H9 (cell line): ENCODE results near the gene KATNIP. TPM values are rescaled to one million over a fixed set of nuclear protein-coding genes. Genes with fewer than 3 reads are reported as not detected.

Experiments
- DNase-seq: peaks from one replicate; pipeline ENCODE4 v3.0.0-alpha.2; 2017
- H2AFZ ChIP-seq: one replicate; pipeline ENCODE4 v1.6.1; 2013; ENCODE audit warnings: mild to moderate bottlenecking, low read length, control low read depth, moderate library complexity
- H2AK5ac ChIP-seq: 2 replicates; pipeline ENCODE4 v1.6.1; 2013; ENCODE audit warnings: low read length, control low read depth, mixed read lengths; ENCODE audit not compliant: insufficient read length
- H2BK120ac ChIP-seq: one replicate; pipeline ENCODE4 v1.6.1; 2013; ENCODE audit warnings: low read depth, mild to moderate bottlenecking, low read length, control low read depth, inconsistent platforms; ENCODE audit not compliant: poor library complexity, severe bottlenecking
- H2BK12ac ChIP-seq: 2 replicates; pipeline ENCODE4 v1.6.1; 2013; ENCODE audit warnings: low read length, control low read depth, mixed read lengths, low read depth; ENCODE audit not compliant: insufficient read length
- H2BK15ac ChIP-seq: 2 replicates; pipeline ENCODE4 v1.6.1; 2013; ENCODE audit warnings: low read depth, low read length, control low read depth
- H2BK20ac ChIP-seq: one replicate; pipeline ENCODE4 v1.6.1; 2013; ENCODE audit warnings: low read depth, mild to moderate bottlenecking, low read length, control low read depth, inconsistent platforms; ENCODE audit not compliant: poor library complexity, severe bottlenecking
- H2BK5ac ChIP-seq: 2 replicates; pipeline ENCODE4 v1.6.1; 2013; ENCODE audit warnings: low read length, control low read depth, mixed read lengths; ENCODE audit not compliant: insufficient read length
- H3K14ac ChIP-seq: 2 replicates; pipeline ENCODE4 v1.6.1; 2013; ENCODE audit warnings: low read length, control low read depth; ENCODE audit not compliant: insufficient read depth
- H3K18ac ChIP-seq: 2 replicates; pipeline ENCODE4 v1.6.1; 2013; ENCODE audit warnings: low read depth, mild to moderate bottlenecking, mixed read lengths, low read length, control low read depth; ENCODE audit not compliant: insufficient read length
- H3K23ac ChIP-seq: 2 replicates; pipeline ENCODE4 v1.6.1; 2013; ENCODE audit warnings: low read length, control low read depth, mixed read lengths, low read depth; ENCODE audit not compliant: insufficient read length
- H3K23me2 ChIP-seq: 2 replicates; pipeline ENCODE4 v1.6.1; 2013; ENCODE audit warnings: low read depth, mild to moderate bottlenecking, mixed read lengths, low read length, control low read depth; ENCODE audit not compliant: insufficient read length, poor library complexity, severe bottlenecking
- H3K27ac ChIP-seq: 2 replicates; pipeline ENCODE4 v1.5.1; 2013; ENCODE audit warnings: low read length, control low read depth, mixed read lengths, low read depth; ENCODE audit not compliant: insufficient read length
- H3K27me3 ChIP-seq: 2 replicates; pipeline ENCODE4 v1.6.1; 2013; ENCODE audit warnings: low read length, control low read depth, inconsistent platforms; ENCODE audit not compliant: insufficient read depth
- H3K4ac ChIP-seq: 2 replicates; pipeline ENCODE4 v1.6.1; 2013; ENCODE audit warnings: low read depth, mild to moderate bottlenecking, control low read depth, inconsistent platforms, low read length, moderate library complexity
- H3K4me1 ChIP-seq: 2 replicates; pipeline ENCODE4 v1.6.1; 2013; ENCODE audit warnings: low read length, control low read depth, inconsistent platforms; ENCODE audit not compliant: insufficient read depth
- H3K4me2 ChIP-seq: 2 replicates; pipeline ENCODE4 v1.6.1; 2013; ENCODE audit warnings: low read length, control low read depth, mixed read lengths; ENCODE audit not compliant: insufficient read length, insufficient read depth
- H3K56ac ChIP-seq: 2 replicates; pipeline ENCODE4 v1.6.1; 2013; ENCODE audit warnings: low read depth, mild to moderate bottlenecking, mixed read lengths, low read length, control low read depth; ENCODE audit not compliant: insufficient read length
- H3K79me1 ChIP-seq: 2 replicates; pipeline ENCODE4 v1.6.1; 2013; ENCODE audit warnings: low read depth, mild to moderate bottlenecking, moderate library complexity, low read length, control low read depth, inconsistent platforms; ENCODE audit not compliant: insufficient read depth, poor library complexity, severe bottlenecking
- H3K79me2 ChIP-seq: 2 replicates; pipeline ENCODE4 v1.6.1; 2013; ENCODE audit warnings: low read length, control low read depth, inconsistent platforms; ENCODE audit not compliant: insufficient read depth
- H3K9ac ChIP-seq: 2 replicates; pipeline ENCODE4 v1.6.1; 2013; ENCODE audit warnings: low read length, control low read depth, mixed read lengths; ENCODE audit not compliant: insufficient read length; ENCODE audit errors: extremely low read depth
- H3K9me3 ChIP-seq: one replicate; pipeline ENCODE4 v1.6.1; 2013; ENCODE audit warnings: low read depth, low read length, inconsistent platforms; ENCODE audit not compliant: control insufficient read depth
- H3T11ph ChIP-seq: one replicate; pipeline ENCODE4 v1.6.1; 2013; ENCODE audit warnings: mild to moderate bottlenecking, low read length, control low read depth, inconsistent platforms
- H4K20me1 ChIP-seq: one replicate; pipeline ENCODE4 v1.6.1; 2013; ENCODE audit not compliant: control insufficient read depth, insufficient read length, insufficient read depth
- H4K5ac ChIP-seq: 2 replicates; pipeline ENCODE4 v1.6.1; 2013; ENCODE audit warnings: low read depth, mild to moderate bottlenecking, mixed read lengths, low read length, control low read depth; ENCODE audit not compliant: insufficient read length
- H4K8ac ChIP-seq: replicated peaks from 2 replicates; pipeline ENCODE4 v1.6.1; 2013; ENCODE audit warnings: low read length, control low read depth, mixed read lengths, low read depth; ENCODE audit not compliant: insufficient read length
- H4K91ac ChIP-seq: 2 replicates; pipeline ENCODE4 v1.6.1; 2013; ENCODE audit warnings: low read depth, mild to moderate bottlenecking, moderate library complexity, mixed read lengths, low read length, control low read depth; ENCODE audit not compliant: insufficient read length
- H3K27ac Mint-ChIP-seq, 3 experiments: 2 replicates in 2 of 3; 3 replicates in 1 of 3; pipeline ENCODE4 v1.8.0; 2020 to 2021; ENCODE audit warnings: mixed read lengths in 3 of 3, mild to moderate bottlenecking in 1 of 3, moderate library complexity in 1 of 3
- H3K27me3 Mint-ChIP-seq: 2 replicates; pipeline ENCODE4 v1.8.0; 2021; ENCODE audit warnings: low read depth, mild to moderate bottlenecking, moderate library complexity, mixed read lengths
- H3K36me3 Mint-ChIP-seq, 3 experiments: 2 replicates in 2 of 3; 3 replicates in 1 of 3; pipeline ENCODE4 v1.8.0; 2020 to 2021; ENCODE audit warnings: low read depth in 3 of 3, mixed read lengths in 3 of 3; ENCODE audit not compliant: insufficient read depth in 1 of 3
- H3K4me1 Mint-ChIP-seq, 2 experiments: 2 replicates each; pipeline ENCODE4 v1.8.0; 2020; ENCODE audit warnings: mixed read lengths in 2 of 2
- H3K4me3 Mint-ChIP-seq, 2 experiments: 2 replicates in 1 of 2; 3 replicates in 1 of 2; pipeline ENCODE4 v1.8.0; 2020 to 2021; ENCODE audit warnings: mild to moderate bottlenecking in 2 of 2, mixed read lengths in 2 of 2, moderate library complexity in 1 of 2
- H3K9me3 Mint-ChIP-seq, 2 experiments: 2 replicates in 1 of 2; 3 replicates in 1 of 2; pipeline ENCODE4 v1.8.0; 2020; ENCODE audit warnings: mild to moderate bottlenecking in 2 of 2, mixed read lengths in 2 of 2, moderate library complexity in 1 of 2
- CTCF ChIP-seq: fragments of 200-600 bp; sonication (generic); conservative IDR thresholded peaks from 3 replicates; pipeline ENCODE4 v1.8.0; 2021; ENCODE audit warnings: antibody characterized with exemption, mild to moderate bottlenecking
- WGBS: extraction: QIAGEN DNeasy Blood & Tissue Kit; methylation state at CpG from one replicate; pipeline ENCODE4 v1.1.7; 2013; ENCODE audit warnings: missing lambda C conversion rate, low lambda C conversion rate, mixed read lengths; ENCODE audit not compliant: insufficient read length; ENCODE audit errors: extremely low coverage; 5-methylcytosine and 5-hydroxymethylcytosine counted together
- total RNA-seq: library from RNA; stranded (reverse); gene quantifications from 2 replicates; pipeline ENCODE4 v1.2.1, GENCODE V29; 2021

The KATNIP gene
- total RNA-seq, 1 experiment from 2014 or later, result 13.2 TPM

- H4K20me1 ChIP-seq, result no peaks in the 10 kb centered on the region
- no CpG with 5 or more reads among the region's 13 CpGs for WGBS
- no peak overlapping the region for H3K18ac ChIP-seq
- no peak overlapping the region for H2AFZ ChIP-seq
- H3K27ac Mint-ChIP-seq, result no peak overlapping the region; a peak in 1 of 7 replicates
- no peaks in the 10 kb centered on the region for H3K79me1 ChIP-seq
- DNase-seq, result no peak
- no peaks in the 10 kb centered on the region for H3K27me3 Mint-ChIP-seq
- H3K4me3 Mint-ChIP-seq, result no peak overlapping the region
- no peak overlapping the region for H3K27ac ChIP-seq
- H3K4me1 ChIP-seq, result no peaks in the 10 kb centered on the region
- H3K23me2 ChIP-seq, result no peaks in the 10 kb centered on the region
- no peak overlapping the region for H3K9ac ChIP-seq
- H3K9me3 ChIP-seq, result no peaks in the 10 kb centered on the region
- no peak overlapping the region for H2BK20ac ChIP-seq
- peaks cover 58 to 96% (median 95%) of the 10 kb centered on the region in 3 experiments for H3K36me3 Mint-ChIP-seq
- H2BK5ac ChIP-seq, result no peak overlapping the region
- H3K14ac ChIP-seq, result no peak overlapping the region
- no peak overlapping the region for H3K4me2 ChIP-seq
- H2AK5ac ChIP-seq, result no peak overlapping the region
- no peaks in the 10 kb centered on the region for H3K4me1 Mint-ChIP-seq
- no peak overlapping the region for H2BK120ac ChIP-seq
- no peak overlapping the region for H3T11ph ChIP-seq
- H4K5ac ChIP-seq, result no peak overlapping the region
- H4K91ac ChIP-seq, result no peak overlapping the region
- H3K9me3 Mint-ChIP-seq, result no peaks in the 10 kb centered on the region
- no peak overlapping the region for H3K23ac ChIP-seq
- no peak for TF ChIP-seq CTCF
- H2BK12ac ChIP-seq, result no peak overlapping the region
- no peak overlapping the region for H3K56ac ChIP-seq
- no peaks in the 10 kb centered on the region for H3K27me3 ChIP-seq
- no peaks in the 10 kb centered on the region for H3K79me2 ChIP-seq
- no peak overlapping the region for H2BK15ac ChIP-seq
- H3K4ac ChIP-seq, result no peak overlapping the region
- no peak overlapping the region for H4K8ac ChIP-seq
Measured at GRCh38 chr16:27505297-27506236, 44.4 kb upstream of the KATNIP start.
